Measurements from ENCODE around the gene CNTNAP3.
"Not testable (repeated sequence)": the region's sequence is repeated elsewhere in the genome, so short reads cannot be mapped to it uniquely, and the experiment has no call there.

The CNTNAP3 gene

GRCh38 chr9:39287980-39288379 is at the start of gene CNTNAP3:
Gene CNTNAP3, minus strand, starts transcription at chr9:39288167. Its CDS starts 103 bp downstream, at chr9:39288064.
- not testable (repeated sequence) for DNase-seq

- not testable (repeated sequence) for DNase-seq
Observed at GRCh38 chr9:39279995-39280394, 8.0 kb downstream of the CNTNAP3 start.

- not testable (repeated sequence) for DNase-seq
Observed at GRCh38 chr9:39242513-39242912, 45.5 kb downstream of the CNTNAP3 start.

- DNase-seq, result not testable (repeated sequence)
Observed at GRCh38 chr9:39232130-39232991, 55.6 kb downstream of the CNTNAP3 start.

- not testable (repeated sequence) for DNase-seq
Observed at GRCh38 chr9:39215976-39216375, 72.0 kb downstream of the CNTNAP3 start.

GRCh38 chr9:39209773-39210172 is 78.2 kb downstream of the CNTNAP3 start:
- DNase-seq, result not testable (repeated sequence)

- not testable (repeated sequence) for DNase-seq
Observed at GRCh38 chr9:39206643-39207042, 81.3 kb downstream of the CNTNAP3 start.

GRCh38 chr9:39205842-39206241 is 82.1 kb downstream of the CNTNAP3 start:
- not testable (repeated sequence) for DNase-seq

- not testable (repeated sequence) for DNase-seq
Observed at GRCh38 chr9:39200412-39200811, 87.6 kb downstream of the CNTNAP3 start.

- DNase-seq, result not testable (repeated sequence)
Observed at GRCh38 chr9:39198000-39198709, 89.8 kb downstream of the CNTNAP3 start.

- DNase-seq, result not testable (repeated sequence)
Observed at GRCh38 chr9:39171370-39171769, 116.6 kb downstream of the CNTNAP3 start.

GRCh38 chr9:39157714-39158113 is 130.3 kb downstream of the CNTNAP3 start:
- DNase-seq, result not testable (repeated sequence)

GRCh38 chr9:39132826-39133552 is 155.0 kb downstream of the CNTNAP3 start:
- DNase-seq, result not testable (repeated sequence)

GRCh38 chr9:39121401-39121800 is 166.6 kb downstream of the CNTNAP3 start:
- DNase-seq, result not testable (repeated sequence)

- not testable (repeated sequence) for DNase-seq
Observed at GRCh38 chr9:39111746-39112145, 176.2 kb downstream of the CNTNAP3 start.

GRCh38 chr9:39108145-39108544 is 179.8 kb downstream of the CNTNAP3 start:
- DNase-seq, result no peak

- DNase-seq, result not testable (repeated sequence)
Observed at GRCh38 chr9:39097208-39097607, 190.8 kb downstream of the CNTNAP3 start.

- not testable (repeated sequence) for DNase-seq
Observed at GRCh38 chr9:39085311-39085710, 202.7 kb downstream of the CNTNAP3 start.

- not testable (repeated sequence) for DNase-seq
Observed at GRCh38 chr9:39082574-39082973, 205.4 kb downstream of the CNTNAP3 start.

GRCh38 chr9:39080081-39080480 is 207.9 kb downstream of the CNTNAP3 start:
- DNase-seq, result not testable (repeated sequence)

- DNase-seq, result not testable (repeated sequence)
Observed at GRCh38 chr9:39078621-39079256, 209.2 kb downstream of the CNTNAP3 start.

GRCh38 chr9:39073537-39073936 is 214.4 kb downstream of the CNTNAP3 start:
- not testable (repeated sequence) for DNase-seq

All from NCI-H1436 treated with DMSO at 0.1 percent for 48 hours (cell line).